ENCODE measurements around the gene EPHA4. TPM values are rescaled to one million over a fixed set of nuclear protein-coding genes. Genes with fewer than 3 reads are reported as not detected.

The EPHA4 gene
- total RNA-seq, 2 donors from 2014 or later: 8.9 to 17.1 TPM

DNA sequence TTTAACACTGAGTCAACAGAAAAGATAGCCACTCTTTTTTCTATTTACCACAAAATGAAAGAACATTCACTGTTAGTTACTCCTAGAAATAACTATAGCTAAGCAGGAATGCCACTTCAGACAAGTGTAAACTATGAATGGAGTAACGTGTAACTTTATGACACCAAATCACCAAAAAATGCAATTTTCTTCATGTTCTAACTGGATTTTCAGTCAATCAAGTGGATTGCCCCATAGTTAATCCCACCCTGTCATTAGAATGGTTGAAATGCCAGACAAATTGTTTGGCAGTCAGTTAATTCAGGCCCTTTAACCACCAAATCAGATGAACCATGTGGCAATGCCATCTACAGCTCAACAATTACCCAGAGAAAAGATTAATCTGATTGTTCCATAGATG, 9.9 kb downstream of the EPHA4 start:
- no peak overlapping the region for H3K27ac ChIP-seq
- intact Hi-C loops (cut with DNase I): loop anchor here (10.0 kb wide), 1 partner anchor 77 kb away; no protein-coding TSS in a partner anchor
- no peak overlapping the region for H3K9ac ChIP-seq (ENCODE audit: low read depth in 2 of 2, low read length in 2 of 2)
- H3K4me1 ChIP-seq: no peaks in the 10 kb centered on the region
- H3K9me3 ChIP-seq: no peaks in the 10 kb centered on the region
- H3K27me3 ChIP-seq: no peaks in the 10 kb centered on the region
- no peaks in the 10 kb centered on the region for H3K36me3 ChIP-seq
- H3K4me3 ChIP-seq: no peak overlapping the region
- DNase-seq: no peak
- TF ChIP-seq, protein P1, sequence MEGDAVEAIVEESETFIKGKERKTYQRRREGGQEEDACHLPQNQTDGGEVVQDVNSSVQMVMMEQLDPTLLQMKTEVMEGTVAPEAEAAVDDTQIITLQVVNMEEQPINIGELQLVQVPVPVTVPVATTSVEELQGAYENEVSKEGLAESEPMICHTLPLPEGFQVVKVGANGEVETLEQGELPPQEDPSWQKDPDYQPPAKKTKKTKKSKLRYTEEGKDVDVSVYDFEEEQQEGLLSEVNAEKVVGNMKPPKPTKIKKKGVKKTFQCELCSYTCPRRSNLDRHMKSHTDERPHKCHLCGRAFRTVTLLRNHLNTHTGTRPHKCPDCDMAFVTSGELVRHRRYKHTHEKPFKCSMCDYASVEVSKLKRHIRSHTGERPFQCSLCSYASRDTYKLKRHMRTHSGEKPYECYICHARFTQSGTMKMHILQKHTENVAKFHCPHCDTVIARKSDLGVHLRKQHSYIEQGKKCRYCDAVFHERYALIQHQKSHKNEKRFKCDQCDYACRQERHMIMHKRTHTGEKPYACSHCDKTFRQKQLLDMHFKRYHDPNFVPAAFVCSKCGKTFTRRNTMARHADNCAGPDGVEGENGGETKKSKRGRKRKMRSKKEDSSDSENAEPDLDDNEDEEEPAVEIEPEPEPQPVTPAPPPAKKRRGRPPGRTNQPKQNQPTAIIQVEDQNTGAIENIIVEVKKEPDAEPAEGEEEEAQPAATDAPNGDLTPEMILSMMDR (IDR thresholded peaks at IDR 0.05): no peak

DNA sequence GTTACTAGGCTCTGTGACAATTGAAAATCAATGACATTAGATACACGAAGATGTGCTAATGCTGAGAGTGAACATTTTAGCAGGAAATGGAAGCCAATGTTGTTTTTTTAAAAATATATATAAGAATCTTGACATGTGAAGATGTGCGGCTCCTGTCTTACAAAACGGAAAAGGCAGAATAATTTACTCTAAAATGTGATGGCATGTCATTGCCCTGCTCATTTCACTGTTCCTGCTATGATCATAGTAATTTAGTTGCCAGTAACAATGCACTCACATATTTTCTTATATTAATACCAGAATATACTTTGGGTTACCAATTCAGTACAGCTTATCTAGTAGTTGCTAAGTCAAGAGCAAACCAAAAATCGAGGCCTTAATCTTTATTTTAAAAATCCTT, 10.3 kb downstream of the EPHA4 start:
- H3K9ac ChIP-seq (ENCODE audit: low read depth in 2 of 2, low read length in 2 of 2): no peak overlapping the region
- intact Hi-C loops (cut with DNase I): loop anchor here (10.0 kb wide), 1 partner anchor 77 kb away; no protein-coding TSS in a partner anchor
- no peaks in the 10 kb centered on the region for H3K27me3 ChIP-seq
- H3K4me1 ChIP-seq: no peaks in the 10 kb centered on the region
- TF ChIP-seq, protein P1 (IDR thresholded peaks at IDR 0.05): no peak
- no peak for DNase-seq
- H3K27ac ChIP-seq: no peak overlapping the region
- no peaks in the 10 kb centered on the region for H3K36me3 ChIP-seq
- no peaks in the 10 kb centered on the region for H3K9me3 ChIP-seq
- H3K4me3 ChIP-seq: no peak overlapping the region

DNA sequence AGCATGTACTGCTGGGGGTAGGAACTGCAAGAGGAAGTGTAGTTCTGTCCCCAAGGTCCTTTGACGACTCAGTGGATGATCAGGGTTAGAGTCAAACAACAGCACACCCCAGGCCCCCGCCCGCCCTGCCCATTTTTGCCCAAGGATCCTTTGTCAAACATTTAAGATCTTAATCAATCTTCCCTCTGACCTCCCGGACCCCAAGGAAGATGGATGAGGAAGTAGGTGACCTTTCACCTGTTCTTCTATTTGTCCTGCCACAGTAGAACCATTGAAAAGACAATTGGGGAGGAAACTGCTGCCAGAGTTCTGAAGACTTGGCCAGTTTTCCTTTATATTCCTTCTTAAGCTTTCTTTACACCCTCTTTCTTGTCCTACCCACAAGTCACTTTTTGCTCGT, 12.1 kb downstream of the EPHA4 start:
- Histone ChIP-seq H3K9me3 (no peaks in the 10 kb centered on the region), H3K4me1 (no peaks in the 10 kb centered on the region), H3K4me3 (no peak overlapping the region), H3K9ac (ENCODE audit: low read depth in 2 of 2, low read length in 2 of 2) (no peak overlapping the region), H3K36me3 (no peaks in the 10 kb centered on the region), H3K27ac (no peak overlapping the region), H3K27me3 (no peaks in the 10 kb centered on the region)
- no peak for DNase-seq
- TF ChIP-seq, protein P1 (IDR thresholded peaks at IDR 0.05): no peak
- intact Hi-C loops (cut with DNase I): loop anchor here (10.0 kb wide), 1 partner anchor 75 kb away; no protein-coding TSS in a partner anchor

GRCh38 chr2:221558107-221558506, 14.0 kb downstream of the EPHA4 start:
- no peak overlapping the region for H3K27ac ChIP-seq
- H3K4me3 ChIP-seq: no peak overlapping the region
- no peaks in the 10 kb centered on the region for H3K36me3 ChIP-seq
- no peak for DNase-seq
- H3K4me1 ChIP-seq: no peaks in the 10 kb centered on the region
- no peaks in the 10 kb centered on the region for H3K27me3 ChIP-seq
- H3K9me3 ChIP-seq: no peaks in the 10 kb centered on the region
- TF ChIP-seq, protein P1 (IDR thresholded peaks at IDR 0.05): no peak
- no peak overlapping the region for H3K9ac ChIP-seq (ENCODE audit: low read depth in 2 of 2, low read length in 2 of 2)
- intact Hi-C loops (cut with DNase I): no loop called here

GRCh38 chr2:221555494-221555846, 16.6 kb downstream of the EPHA4 start:
- no peaks in the 10 kb centered on the region for H3K4me1 ChIP-seq
- H3K4me3 ChIP-seq: no peak overlapping the region
- intact Hi-C loops (cut with DNase I): no loop called here
- no peak overlapping the region for H3K9ac ChIP-seq (ENCODE audit: low read depth in 2 of 2, low read length in 2 of 2)
- H3K27me3 ChIP-seq: no peaks in the 10 kb centered on the region
- no peak for DNase-seq
- H3K9me3 ChIP-seq: no peaks in the 10 kb centered on the region
- TF ChIP-seq, protein P1 (IDR thresholded peaks at IDR 0.05): no peak
- H3K36me3 ChIP-seq: no peaks in the 10 kb centered on the region
- no peak overlapping the region for H3K27ac ChIP-seq
